HL-60 (cell line): Measurements from ENCODE around the gene POLR3E.

ENCODE experiments used
- GABPA ChIP-seq: IDR thresholded peaks from 2 replicates; pipeline ENCODE4 v1.6.1; 2012; ENCODE audit warnings: low read depth
- POLR2AphosphoS5 ChIP-seq: IDR thresholded peaks from 2 replicates; pipeline ENCODE4 v1.6.1; 2012; ENCODE audit warnings: low read depth
- REST ChIP-seq: IDR thresholded peaks from 2 replicates; pipeline ENCODE4 v1.6.1; 2012; ENCODE audit warnings: low read depth; ENCODE audit not compliant: insufficient replicate concordance
- TF ChIP-seq, protein P1 (sequence below): IDR thresholded peaks from one replicate; pipeline ENCODE4 v1.5.1; 2011; ENCODE audit warnings: low read length, control low read depth, inconsistent platforms; ENCODE audit not compliant: insufficient read depth

- TF ChIP-seq, protein P1, sequence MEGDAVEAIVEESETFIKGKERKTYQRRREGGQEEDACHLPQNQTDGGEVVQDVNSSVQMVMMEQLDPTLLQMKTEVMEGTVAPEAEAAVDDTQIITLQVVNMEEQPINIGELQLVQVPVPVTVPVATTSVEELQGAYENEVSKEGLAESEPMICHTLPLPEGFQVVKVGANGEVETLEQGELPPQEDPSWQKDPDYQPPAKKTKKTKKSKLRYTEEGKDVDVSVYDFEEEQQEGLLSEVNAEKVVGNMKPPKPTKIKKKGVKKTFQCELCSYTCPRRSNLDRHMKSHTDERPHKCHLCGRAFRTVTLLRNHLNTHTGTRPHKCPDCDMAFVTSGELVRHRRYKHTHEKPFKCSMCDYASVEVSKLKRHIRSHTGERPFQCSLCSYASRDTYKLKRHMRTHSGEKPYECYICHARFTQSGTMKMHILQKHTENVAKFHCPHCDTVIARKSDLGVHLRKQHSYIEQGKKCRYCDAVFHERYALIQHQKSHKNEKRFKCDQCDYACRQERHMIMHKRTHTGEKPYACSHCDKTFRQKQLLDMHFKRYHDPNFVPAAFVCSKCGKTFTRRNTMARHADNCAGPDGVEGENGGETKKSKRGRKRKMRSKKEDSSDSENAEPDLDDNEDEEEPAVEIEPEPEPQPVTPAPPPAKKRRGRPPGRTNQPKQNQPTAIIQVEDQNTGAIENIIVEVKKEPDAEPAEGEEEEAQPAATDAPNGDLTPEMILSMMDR, result no peak
- no peak for TF ChIP-seq POLR2AphosphoS5
- TF ChIP-seq REST, result no peak
- no peak for TF ChIP-seq GABPA
Measured at GRCh38 chr16:22336581-22336980, 39.4 kb downstream of the POLR3E start.
